ENCODE data around the gene MMUT. TPM values are rescaled to one million over a fixed set of nuclear protein-coding genes. Genes with fewer than 3 reads are reported as not detected.

Gene MMUT
- total RNA-seq, 1 experiment from 2014 or later = 13.7 TPM

DNA sequence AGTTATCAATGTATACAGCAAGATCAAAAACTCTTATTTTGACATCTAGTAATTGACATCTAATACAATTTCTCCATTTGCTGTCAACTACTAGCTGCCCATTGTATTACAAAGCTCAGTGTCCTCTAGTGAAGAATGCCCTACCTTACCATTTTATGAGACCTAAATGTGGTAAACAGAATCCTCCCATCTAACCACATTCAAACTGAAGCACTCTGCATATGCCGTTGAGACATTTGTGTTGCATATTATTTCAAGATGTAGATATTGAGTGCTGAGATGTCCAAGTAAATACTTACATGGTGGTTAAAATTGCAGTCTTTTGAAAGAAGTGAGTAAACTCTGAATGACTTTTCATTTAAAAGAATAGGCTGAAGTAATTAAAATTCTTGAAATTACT is 36.1 kb upstream of the MMUT start:
- no peak overlapping the region for H2BK12ac ChIP-seq (ENCODE audit: insufficient read length, low read depth, low read length)
- H3T11ph ChIP-seq (ENCODE audit: low read length) = no peak overlapping the region
- H4K91ac ChIP-seq (ENCODE audit: insufficient read length, low read depth, low read length) = no peak overlapping the region
- DNase-seq = no peak
- no peak overlapping the region for H4K8ac ChIP-seq (replicated peaks; ENCODE audit: insufficient read length, low read depth, low read length)
- H2BK120ac ChIP-seq (ENCODE audit: low read depth, low read length, poor library complexity, severe bottlenecking) = no peak overlapping the region
- H3K18ac ChIP-seq (ENCODE audit: insufficient read length, low read depth, low read length) = no peak overlapping the region
- H3K4me2 ChIP-seq (ENCODE audit: insufficient read depth, insufficient read length, low read length) = no peak overlapping the region
- no peak overlapping the region for H3K27ac ChIP-seq (ENCODE audit: insufficient read length, low read depth, low read length)
- Mint-ChIP-seq H3K27me3 (ENCODE audit: low read depth) (no peaks in the 10 kb centered on the region; the same call in 1 of the 2 replicates), H3K27ac (no peak overlapping the region), H3K4me1 (no peaks in the 10 kb centered on the region), H3K4me3 (no peak overlapping the region), H3K36me3 (ENCODE audit: insufficient read depth in 1 of 3, low read depth in 3 of 3) (no peaks in the 10 kb centered on the region; a peak in 1 of 7 replicates), H3K9me3 (no peaks in the 10 kb centered on the region)
- no CpG with 5 or more reads among the region's 1 CpG for WGBS (ENCODE audit: extremely low coverage, insufficient read length, low lambda C conversion rate)
- no peak overlapping the region for H4K5ac ChIP-seq (ENCODE audit: insufficient read length, low read depth, low read length)
- H3K4me1 ChIP-seq (ENCODE audit: insufficient read depth, low read length) = no peaks in the 10 kb centered on the region
- H3K4ac ChIP-seq (ENCODE audit: low read depth, low read length) = no peak overlapping the region
- no peaks in the 10 kb centered on the region for H3K23me2 ChIP-seq (ENCODE audit: insufficient read length, low read depth, low read length, poor library complexity, severe bottlenecking)
- no peak overlapping the region for H3K56ac ChIP-seq (ENCODE audit: insufficient read length, low read depth, low read length)
- no peaks in the 10 kb centered on the region for H4K20me1 ChIP-seq (ENCODE audit: control insufficient read depth, insufficient read depth, insufficient read length)
- no peak for TF ChIP-seq CTCF (conservative IDR thresholded peaks at IDR 0.05)
- H3K9ac ChIP-seq (ENCODE audit: extremely low read depth, insufficient read length, low read length) = no peak overlapping the region
- H3K14ac ChIP-seq (ENCODE audit: insufficient read depth, low read length) = no peak overlapping the region
- no peak overlapping the region for H2AFZ ChIP-seq (ENCODE audit: low read length)
- H3K79me1 ChIP-seq (ENCODE audit: insufficient read depth, low read depth, low read length, poor library complexity, severe bottlenecking) = no peaks in the 10 kb centered on the region
- H3K79me2 ChIP-seq (ENCODE audit: insufficient read depth, low read length) = no peaks in the 10 kb centered on the region
- H2BK15ac ChIP-seq (ENCODE audit: low read depth, low read length) = no peak overlapping the region
- H2AK5ac ChIP-seq (ENCODE audit: insufficient read length, low read length) = no peak overlapping the region
- no peaks in the 10 kb centered on the region for H3K27me3 ChIP-seq (ENCODE audit: insufficient read depth, low read length)
- no peaks in the 10 kb centered on the region for H3K9me3 ChIP-seq (ENCODE audit: control insufficient read depth, low read depth, low read length)
- H2BK5ac ChIP-seq (ENCODE audit: insufficient read length, low read length) = no peak overlapping the region
- H2BK20ac ChIP-seq (ENCODE audit: low read depth, low read length, poor library complexity, severe bottlenecking) = no peak overlapping the region
- no peak overlapping the region for H3K23ac ChIP-seq (ENCODE audit: insufficient read length, low read depth, low read length)
